ENCODE data around the gene SNRPD3. TPM values are rescaled to one million over a fixed set of nuclear protein-coding genes. Genes with fewer than 3 reads are reported as not detected.

SNRPD3 gene
- total and polyA plus RNA-seq, 9 of the 15 experiments (the other 6 are each of a cell fraction or from before 2014, with no cell fraction given): 131 to 366 (median 274) TPM

DNA sequence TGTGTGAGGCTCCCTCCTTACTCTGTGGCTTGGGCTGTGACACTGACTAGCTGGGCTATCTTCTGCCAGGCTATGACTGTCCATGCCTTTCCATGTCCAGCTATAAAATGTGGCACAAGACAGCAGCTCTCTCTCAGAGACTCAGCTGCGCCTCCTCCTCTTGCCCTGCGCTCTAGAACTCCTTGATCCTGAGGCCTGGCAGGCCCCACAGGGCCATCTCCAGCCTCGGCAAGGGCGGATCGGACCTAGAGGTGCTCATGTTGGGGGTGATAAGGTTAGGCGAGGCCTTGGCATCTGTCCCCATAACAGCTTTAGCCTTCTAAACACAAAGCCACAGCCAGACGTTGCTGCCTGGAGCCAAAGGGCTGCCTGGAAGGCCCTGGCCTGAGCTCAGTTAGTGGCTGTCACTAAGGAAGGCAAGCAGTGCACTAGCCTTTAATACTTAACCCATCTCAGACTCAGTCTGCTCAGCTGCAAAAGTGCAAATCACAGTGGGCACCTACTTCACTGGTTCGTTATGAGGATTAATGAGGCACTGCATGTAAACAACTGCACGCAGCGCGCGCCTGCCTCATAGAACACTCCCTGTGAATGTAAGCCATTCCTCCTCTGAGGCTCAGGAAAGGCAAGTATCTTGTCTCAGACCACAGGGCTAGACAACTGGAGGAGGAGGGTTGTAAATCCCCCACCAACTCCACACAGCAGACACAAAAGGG, 2.0 kb upstream of the SNRPD3 start:
- H2AFZ ChIP-seq (ENCODE audit: low read depth, low read length): peak overlapping the region; percentile 45; the same call in 1 of the 2 replicates
- H4K20me1 ChIP-seq (replicated peaks; ENCODE audit: control insufficient read depth, insufficient read depth, low read length): peaks cover 15% of the 10 kb centered on the region; the same call in 1 of the 2 replicates
- peak overlapping the region; percentile 59 for H3K4me3 ChIP-seq
- H3K9ac ChIP-seq (ENCODE audit: insufficient read depth in 1 of 2, low read depth in 2 of 2, low read length in 2 of 2): peak overlapping the region; percentile 93 to 98
- no peaks in the 10 kb centered on the region for H3K9me1 ChIP-seq (ENCODE audit: control insufficient read depth, insufficient read depth, low read length)
- H3K4me2 ChIP-seq (ENCODE audit: insufficient read depth, low read length): peak overlapping the region; percentile 99
- no peaks in the 10 kb centered on the region for H3K27me3 ChIP-seq (ENCODE audit: control insufficient read depth in 2 of 2, insufficient read depth in 2 of 2, low read length in 2 of 2)
- H3K79me2 ChIP-seq (ENCODE audit: control insufficient read depth, insufficient read depth, low read length): peaks cover 80% of the 10 kb centered on the region
- POLR2A ChIA-PET: interaction anchor here (0.6 to 2.4 kb wide), 10 partner anchors 9 to 617 kb away, joined by 3 to 13 read pairs (median 3); no protein-coding TSS in a partner anchor
- intact Hi-C loops (cut with micrococcal nuclease): no loop called here
- CTCF ChIA-PET (ENCODE audit: low intra/inter-chr PET ratio): no interaction called here
- H3K9me3 ChIP-seq (replicated peaks; ENCODE audit: control insufficient read depth, insufficient read depth, low read depth, low read length): no peaks in the 10 kb centered on the region
- DNase-seq (ENCODE audit: extremely low read depth in 1 of 4, low spot score in 3 of 4): peak in 1 of 4 experiments; percentile 36
- peak overlapping the region; percentile 91 for H3K27ac ChIP-seq (ENCODE audit: extremely low read depth, low read depth, low read length)
- in situ Hi-C loops (cut with MboI): no loop called here
- no peak for FAIRE-seq
- peaks cover 47% of the 10 kb centered on the region; the same call in 2 of the 3 replicates for H3K36me3 ChIP-seq (ENCODE audit: control insufficient read depth, insufficient read depth, low read length)
- WGBS (ENCODE audit: insufficient coverage, low coverage, missing lambda C conversion rate): 6% methylated on average over 10 of the region's 12 CpGs
- no TSS peak for BruUV-seq (replicated peaks)
- H3K4me1 ChIP-seq (replicated peaks in 1 of 2; ENCODE audit: control insufficient read depth in 2 of 2, insufficient read depth in 2 of 2, low read length in 2 of 2): peaks cover 22% of the 10 kb centered on the region in 2 experiments; a peak in 4 of 5 replicates
- TF ChIP-seq ZNF589 (CRISPR knock-in tag; IDR thresholded peaks at IDR 0.05; ENCODE audit: low read depth) (no peak), PKNOX1 (IDR thresholded peaks at IDR 0.05) (0 out of 2 replicates have a peak, but pooled peaks have one; percentile 4), FOXK2 (conservative IDR thresholded peaks at IDR 0.05 in 1 of 2, IDR thresholded peaks at IDR 0.05 in 1 of 2; ENCODE audit: low read depth in 2 of 2) (peak in 1 of 2 experiments; percentile 58; a peak in 1 of 4 replicates), ZFX (CRISPR knock-in tag; IDR thresholded peaks at IDR 0.05) (0 out of 2 replicates have a peak, but pooled peaks have one; percentile 2)
- TF ChIP-seq, protein P1, sequence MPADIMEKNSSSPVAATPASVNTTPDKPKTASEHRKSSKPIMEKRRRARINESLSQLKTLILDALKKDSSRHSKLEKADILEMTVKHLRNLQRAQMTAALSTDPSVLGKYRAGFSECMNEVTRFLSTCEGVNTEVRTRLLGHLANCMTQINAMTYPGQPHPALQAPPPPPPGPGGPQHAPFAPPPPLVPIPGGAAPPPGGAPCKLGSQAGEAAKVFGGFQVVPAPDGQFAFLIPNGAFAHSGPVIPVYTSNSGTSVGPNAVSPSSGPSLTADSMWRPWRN (IDR thresholded peaks at IDR 0.05; ENCODE audit: low read depth): no peak
- no peak; the same call in 2 of the 3 replicates for ATAC-seq
